H1 (cell line): ENCODE data around the gene GGT5. TPM values are rescaled to one million over a fixed set of nuclear protein-coding genes. Genes with fewer than 3 reads are reported as not detected.

ENCODE experiments used
- CTCF ChIA-PET: fragments of 300-600 bp; sonication (Branson Sonifier 250); formaldehyde crosslinking; loops from one replicate; lab custom pipeline; 2021; ENCODE audit not compliant: partially characterized antibody; lab: Charles Lee
- POLR2A ChIA-PET: fragments of 300-600 bp; sonication (Branson Sonifier 250); formaldehyde crosslinking; loops from one replicate; lab custom pipeline; 2021; ENCODE audit warnings: inconsistent platforms; ENCODE audit not compliant: partially characterized antibody; lab: Charles Lee
- DNase-seq, 2 experiments: peaks; one replicate each; pipeline versions ENCODE4 v3.0.0 to v3.0.0-alpha.2; 2010 to 2022; ENCODE audit warnings: low spot score in 2 of 2, low read depth in 1 of 2, mixed read lengths in 1 of 2
- FAIRE-seq: peaks from 2 replicates; lab custom pipeline; 2011; peaks lifted over from hg19 to GRCh38; lab: Jason Lieb, UNC
- H2AFZ ChIP-seq: 2 replicates; pipeline ENCODE4 v1.8.1; 2012; ENCODE audit warnings: low read length, inconsistent platforms
- H2AK5ac ChIP-seq: 2 replicates; pipeline ENCODE4 v1.6.1; 2013; ENCODE audit warnings: low read depth, low read length
- H2BK120ac ChIP-seq: replicated peaks from 2 replicates; pipeline ENCODE3; 2013; ENCODE audit warnings: low read depth, low read length, inconsistent platforms
- H2BK12ac ChIP-seq: 2 replicates; pipeline ENCODE4 v1.6.1; 2013; ENCODE audit warnings: low read depth, low read length
- H2BK15ac ChIP-seq: 2 replicates; pipeline ENCODE4 v1.6.1; 2013; ENCODE audit warnings: low read length
- H2BK20ac ChIP-seq: 2 replicates; pipeline ENCODE4 v1.6.1; 2013; ENCODE audit warnings: low read length
- H2BK5ac ChIP-seq: 2 replicates; pipeline ENCODE4 v1.6.1; 2013; ENCODE audit warnings: low read depth, low read length
- H3K14ac ChIP-seq: 2 replicates; pipeline ENCODE4 v1.6.1; 2013; ENCODE audit warnings: inconsistent platforms; ENCODE audit not compliant: insufficient read length
- H3K18ac ChIP-seq: 2 replicates; pipeline ENCODE4 v1.6.1; 2013; ENCODE audit warnings: low read length; ENCODE audit errors: extremely low read depth
- H3K23ac ChIP-seq: 2 replicates; pipeline ENCODE4 v1.6.1; 2013; ENCODE audit warnings: inconsistent platforms; ENCODE audit not compliant: insufficient read length
- H3K23me2 ChIP-seq: 2 replicates; pipeline ENCODE4 v1.6.1; 2013; ENCODE audit warnings: low read depth, low read length
- H3K27ac ChIP-seq: 2 replicates; pipeline ENCODE4 v1.6.1; 2011; ENCODE audit warnings: low read depth, low read length, inconsistent platforms
- H3K27me3 ChIP-seq, 4 experiments: replicated peaks in 1 of 4; 1 replicate in 1 of 4; 2 replicates in 3 of 4; pipeline versions ENCODE4 v1.6.1 to v1.8.1; 2011 to 2013; ENCODE audit warnings: low read length in 3 of 4, mild to moderate bottlenecking in 3 of 4, inconsistent platforms in 2 of 4, mixed read lengths in 2 of 4, moderate library complexity in 1 of 4; ENCODE audit not compliant: control insufficient read depth in 3 of 4, insufficient read depth in 3 of 4; ENCODE audit errors: extremely low read depth in 1 of 4
- H3K36me3 ChIP-seq, 4 experiments: 2 replicates each; pipeline versions ENCODE4 v1.6.1 to v1.8.1; 2011 to 2013; ENCODE audit warnings: mild to moderate bottlenecking in 4 of 4, low read length in 3 of 4, moderate library complexity in 2 of 4, control low read depth in 1 of 4, inconsistent platforms in 1 of 4; ENCODE audit not compliant: insufficient read depth in 4 of 4, control insufficient read depth in 2 of 4
- H3K4ac ChIP-seq: replicated peaks from 2 replicates; pipeline ENCODE3; 2013; ENCODE audit warnings: low read length, low read depth, mixed read lengths, inconsistent platforms; ENCODE audit not compliant: insufficient read length
- H3K4me1 ChIP-seq, 4 experiments: replicated peaks in 1 of 4; 1 replicate in 1 of 4; 2 replicates in 3 of 4; pipeline versions ENCODE4 v1.6.1 to v1.8.1; 2011 to 2013; ENCODE audit warnings: low read length in 3 of 4, inconsistent platforms in 2 of 4, mixed read lengths in 1 of 4; ENCODE audit not compliant: insufficient read depth in 4 of 4, control insufficient read depth in 3 of 4
- H3K4me2 ChIP-seq, 2 experiments: 2 replicates each; pipeline versions ENCODE4 v1.6.1 to v1.8.1; 2011 to 2013; ENCODE audit warnings: low read depth in 2 of 2, low read length in 2 of 2, control low read depth in 1 of 2, inconsistent platforms in 1 of 2, mild to moderate bottlenecking in 1 of 2; ENCODE audit not compliant: insufficient read depth in 1 of 2
- H3K4me3 ChIP-seq, 4 experiments: fragments of 200-600, 300-600 bp in 1 of 4; sonication (generic), shearing (Covaris generic), sonication (Bioruptor Twin) in 1 of 4; 2 replicates each; pipeline versions ENCODE4 v1.5.1 to v1.8.1; 2011 to 2016; ENCODE audit warnings: low read length in 4 of 4, low read depth in 3 of 4, control low read depth in 2 of 4, inconsistent platforms in 2 of 4, mild to moderate bottlenecking in 2 of 4, mixed read lengths in 1 of 4, moderate library complexity in 1 of 4; ENCODE audit not compliant: insufficient read depth in 2 of 4; ENCODE audit errors: extremely low read depth in 1 of 4
- H3K56ac ChIP-seq: replicated peaks from 2 replicates; pipeline ENCODE3; 2013; ENCODE audit warnings: low read depth, mild to moderate bottlenecking, mixed read lengths, low read length, inconsistent platforms; ENCODE audit not compliant: insufficient read length
- H3K79me1 ChIP-seq: 2 replicates; pipeline ENCODE4 v1.6.1; 2013; ENCODE audit warnings: low read depth, low read length, control low read depth
- H3K79me2 ChIP-seq, 2 experiments: 2 replicates each; pipeline versions ENCODE4 v1.6.1 to v1.8.1; 2012 to 2013; ENCODE audit warnings: low read length in 2 of 2, mild to moderate bottlenecking in 2 of 2, inconsistent platforms in 1 of 2; ENCODE audit not compliant: insufficient read depth in 2 of 2, control insufficient read depth in 1 of 2
- H3K9ac ChIP-seq, 4 experiments: replicated peaks in 1 of 4; 1 replicate in 1 of 4; 2 replicates in 3 of 4; pipeline versions ENCODE4 v1.6.1 to v1.8.1; 2011 to 2013; ENCODE audit warnings: low read depth in 3 of 4, low read length in 3 of 4, control low read depth in 2 of 4, mild to moderate bottlenecking in 2 of 4, moderate library complexity in 2 of 4, inconsistent platforms in 1 of 4; ENCODE audit errors: extremely low read depth in 1 of 4
- H3K9me3 ChIP-seq, 2 experiments: 2 replicates each; pipeline versions ENCODE4 v1.6.1 to v1.8.1; 2012 to 2013; ENCODE audit warnings: mild to moderate bottlenecking in 2 of 2, moderate library complexity in 2 of 2, control low read depth in 1 of 2, inconsistent platforms in 1 of 2, low read depth in 1 of 2, low read length in 1 of 2, mixed read lengths in 1 of 2; ENCODE audit not compliant: insufficient read depth in 2 of 2
- H4K20me1 ChIP-seq, 2 experiments: replicated peaks in 1 of 2; 2 replicates each; pipeline versions ENCODE3 to v1.8.1; 2011 to 2013; ENCODE audit warnings: inconsistent platforms in 2 of 2, low read length in 2 of 2, mild to moderate bottlenecking in 1 of 2; ENCODE audit not compliant: insufficient read depth in 2 of 2, control insufficient read depth in 1 of 2
- H4K5ac ChIP-seq: 2 replicates; pipeline ENCODE4 v1.6.1; 2013; ENCODE audit warnings: low read length, low read depth, mixed read lengths, inconsistent platforms; ENCODE audit not compliant: insufficient read length
- H4K8ac ChIP-seq: 2 replicates; pipeline ENCODE4 v1.8.0; 2013; ENCODE audit warnings: mild to moderate bottlenecking, moderate library complexity, low read length, inconsistent platforms; ENCODE audit not compliant: insufficient read depth; ENCODE audit errors: extremely low read depth
- H4K91ac ChIP-seq: replicated peaks from 2 replicates; pipeline ENCODE3; 2013; ENCODE audit warnings: low read length, mixed read lengths, inconsistent platforms; ENCODE audit not compliant: insufficient read length
- CBX5 ChIP-seq: fragments of 300-800, 300-1000 bp; sonication (generic); IDR thresholded peaks from 2 replicates; pipeline ENCODE4 v1.7.1; 2016; ENCODE audit warnings: antibody characterized with exemption, low read length, low read depth
- CHD1 ChIP-seq: IDR thresholded peaks from 2 replicates; pipeline ENCODE4 v1.6.1; 2012; ENCODE audit warnings: low read depth, low read length, improper control_type of control experiment
- CHD2 ChIP-seq: IDR thresholded peaks from 2 replicates; pipeline ENCODE4 v1.6.1; 2012; ENCODE audit warnings: low read length, improper control_type of control experiment
- EGR1 ChIP-seq: IDR thresholded peaks from 2 replicates; pipeline ENCODE4 v1.6.1; 2011; ENCODE audit warnings: low read depth, low read length, borderline replicate concordance
- HDAC2 ChIP-seq, 2 experiments: fragments of 300-600 bp in 1 of 2; sonication (generic) in 1 of 2; IDR thresholded peaks; 2 replicates each; pipeline ENCODE4 v1.6.1; 2011 to 2012; ENCODE audit warnings: low read depth in 2 of 2, low read length in 2 of 2, mild to moderate bottlenecking in 2 of 2, moderate library complexity in 2 of 2, borderline replicate concordance in 1 of 2, inconsistent platforms in 1 of 2
- JUN ChIP-seq: IDR thresholded peaks from 2 replicates; pipeline ENCODE4 v1.6.1; 2011; ENCODE audit warnings: low read depth, mild to moderate bottlenecking, improper control_type of control experiment, low read length
- KDM4A ChIP-seq: IDR thresholded peaks from one replicate; pipeline ENCODE4 v1.7.1; 2012; ENCODE audit warnings: low read depth, mild to moderate bottlenecking, moderate library complexity, low read length, inconsistent platforms; ENCODE audit not compliant: severe bottlenecking
- NANOG ChIP-seq: IDR thresholded peaks from 2 replicates; pipeline ENCODE4 v1.6.1; 2011; ENCODE audit warnings: low read length, low read depth, mild to moderate bottlenecking, inconsistent platforms; ENCODE audit not compliant: insufficient read depth, poor library complexity, severe bottlenecking
- PHF8 ChIP-seq: fragments of 200-600 bp; sonication (generic); conservative IDR thresholded peaks from 2 replicates; pipeline ENCODE4 v1.7.1; 2012; ENCODE audit warnings: low read depth, mild to moderate bottlenecking, inconsistent platforms, low read length, moderate library complexity
- SIN3A ChIP-seq, 2 experiments: IDR thresholded peaks in 1 of 2; conservative IDR thresholded peaks in 1 of 2; 2 replicates each; pipeline ENCODE4 v1.6.1; 2011 to 2012; ENCODE audit warnings: low read length in 2 of 2, improper control_type of control experiment in 1 of 2, low read depth in 1 of 2, mild to moderate bottlenecking in 1 of 2
- SIRT6 ChIP-seq: IDR thresholded peaks from one replicate; pipeline ENCODE4 v1.7.1; 2012; ENCODE audit warnings: low read length, inconsistent platforms
- SP1 ChIP-seq: IDR thresholded peaks from 2 replicates; pipeline ENCODE4 v1.6.1; 2011; ENCODE audit warnings: low read depth, low read length
- SP4 ChIP-seq: IDR thresholded peaks from 2 replicates; pipeline ENCODE4 v1.6.1; 2012; ENCODE audit warnings: low read length, inconsistent platforms
- WGBS, 2 experiments: shearing (Covaris generic) in 1 of 2; methylation state at CpG; one replicate each; pipeline versions ENCODE4 v1.1.6 to v1.1.7; 2013 to 2015; ENCODE audit warnings: low lambda C conversion rate in 2 of 2, mixed read lengths in 2 of 2, inconsistent platforms in 1 of 2, low coverage in 1 of 2, missing lambda C conversion rate in 1 of 2; ENCODE audit not compliant: insufficient replicate concordance in 2 of 2, insufficient coverage in 1 of 2, insufficient read length in 1 of 2; ENCODE audit errors: extremely low coverage in 1 of 2, missing lambda C conversion rate in 1 of 2; 5-methylcytosine and 5-hydroxymethylcytosine counted together
- polyA plus RNA-seq, 7 experiments: library from polyadenylated mRNA; depleted of rRNA in 3 of 7; stranded (reverse) in 5 of 7; unstranded in 2 of 7; fragments of >200 nt in 5 of 7; fragments of 200-250 nt in 2 of 7; gene quantifications; 1 replicate in 5 of 7; 2 replicates in 1 of 7; 4 replicates in 1 of 7; pipeline versions ENCODE4 v1.2.1 to v1.2.3, GENCODE V29; 2011 to 2013; ENCODE audit warnings: missing spikeins in 2 of 7, mixed read lengths in 2 of 7
- total RNA-seq: library from RNA; stranded (reverse); fragmentation: NEBNext Ultra II Directional; extraction: Animal tissue kit (Norgen Biotek cat#: 25700); gene quantifications from 2 replicates; pipeline ENCODE4 v1.2.1, GENCODE V29; 2021

GGT5 gene
- total and polyA plus RNA-seq, 2 of the 8 experiments (the other 6 are each of a cell fraction or from before 2014, with no cell fraction given) = 0.05 TPM; not detected in 1

DNA sequence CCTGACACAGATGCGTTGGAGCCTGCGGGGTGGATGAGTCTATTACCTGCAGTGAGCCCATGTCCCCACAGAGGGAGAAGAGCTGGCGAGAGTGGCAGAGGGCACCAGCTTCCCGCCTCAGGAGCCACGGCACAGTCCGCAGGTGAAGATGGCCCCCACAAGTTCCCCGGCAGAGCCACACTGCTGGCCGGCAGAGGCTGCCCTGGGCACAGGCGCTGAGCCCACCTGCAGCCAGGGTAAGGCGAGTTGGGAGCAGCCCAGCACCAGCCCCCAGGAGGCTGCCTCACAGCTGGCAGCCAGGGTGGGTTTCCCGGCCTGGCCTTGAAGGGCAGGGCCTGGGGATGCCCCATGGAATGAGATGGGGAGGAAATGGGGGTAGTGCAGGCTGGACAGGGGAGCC is 68.8 kb downstream of the GGT5 start:
- WGBS, 2 experiments = 88% methylated on average over 8 of the region's 11 CpGs; no CpG with 5 or more reads in 1 of the 2 experiments
- no peak overlapping the region for H2BK12ac ChIP-seq
- no peak overlapping the region for H2BK20ac ChIP-seq
- no peaks in the 10 kb centered on the region for H3K23me2 ChIP-seq
- H3K9ac ChIP-seq = no peak overlapping the region
- no peak overlapping the region for H4K8ac ChIP-seq
- H3K27me3 ChIP-seq = no peaks in the 10 kb centered on the region
- peaks cover 0 to 8% (median 4%) of the 10 kb centered on the region in 4 experiments; a peak in 3 of 8 replicates for H3K36me3 ChIP-seq
- no peak overlapping the region for H3K4me3 ChIP-seq
- DNase-seq (no peak), FAIRE-seq (no peak)
- H2BK5ac ChIP-seq = no peak overlapping the region
- no peak overlapping the region for H2BK15ac ChIP-seq
- H3K79me1 ChIP-seq = no peaks in the 10 kb centered on the region
- H2AK5ac ChIP-seq = no peak overlapping the region
- ChIA-PET POLR2A (no interaction called here), CTCF (interaction anchor here (0.6 to 19.1 kb wide), 14 partner anchors 11 to 352 kb away, joined by 3 to 301 read pairs (median 4); partner anchors contain the start of gene GGT5)
- H2AFZ ChIP-seq = no peak overlapping the region
- no peaks in the 10 kb centered on the region for H3K79me2 ChIP-seq
- H3K23ac ChIP-seq = no peak overlapping the region
- H3K9me3 ChIP-seq = no peaks in the 10 kb centered on the region
- H2BK120ac ChIP-seq = no peak overlapping the region
- H4K5ac ChIP-seq = no peak overlapping the region
- H4K20me1 ChIP-seq = peaks cover 0 to 3% of the 10 kb centered on the region in 2 experiments
- peaks cover 0 to 4% (median 2%) of the 10 kb centered on the region in 4 experiments; a peak in 3 of 7 replicates for H3K4me1 ChIP-seq
- H3K27ac ChIP-seq = no peak overlapping the region
- H3K4me2 ChIP-seq = no peak overlapping the region
- H4K91ac ChIP-seq = no peak overlapping the region
- no peak overlapping the region for H3K56ac ChIP-seq
- no peak overlapping the region for H3K18ac ChIP-seq
- no peak overlapping the region for H3K4ac ChIP-seq
- no peak overlapping the region for H3K14ac ChIP-seq
- no peak for TF ChIP-seq CBX5
- no peak for TF ChIP-seq HDAC2 (IDR thresholded peaks at IDR 0.05; ENCODE audit: borderline replicate concordance in 1 of 2, low read depth in 2 of 2, low read length in 2 of 2)
- no peak for TF ChIP-seq EGR1
- no peak for TF ChIP-seq SP4
- TF ChIP-seq KDM4A = no peak
- TF ChIP-seq JUN = no peak
- no peak for TF ChIP-seq SP1
- TF ChIP-seq PHF8 = no peak
- TF ChIP-seq CHD2 = no peak
- TF ChIP-seq SIN3A (conservative IDR thresholded peaks at IDR 0.05 in 1 of 2, IDR thresholded peaks at IDR 0.05 in 1 of 2; ENCODE audit: low read depth in 1 of 2, low read length in 2 of 2) = no peak
- no peak for TF ChIP-seq CHD1
- TF ChIP-seq NANOG = no peak
- TF ChIP-seq SIRT6 = no peak
